ENCODE data around the gene ALG2. TPM values are rescaled to one million over a fixed set of nuclear protein-coding genes. Genes with fewer than 3 reads are reported as not detected.

The ALG2 gene
- total and polyA plus RNA-seq, 2 of the 13 experiments (the other 11 are each of a cell fraction or from before 2014, with no cell fraction given): 46.2 to 49.0 TPM

- TF ChIP-seq ZNF609 (CRISPR knock-in tag; IDR thresholded peaks at IDR 0.05; ENCODE audit: borderline replicate concordance) (0 out of 2 replicates have a peak, but pooled peaks have one; percentile 30), ZNF747 (CRISPR knock-in tag; IDR thresholded peaks at IDR 0.05; ENCODE audit: borderline replicate concordance) (no peak), ZNF75D (CRISPR knock-in tag; IDR thresholded peaks at IDR 0.05; ENCODE audit: borderline replicate concordance) (no peak), PHF21A (CRISPR knock-in tag; IDR thresholded peaks at IDR 0.05) (no peak), POGK (CRISPR knock-in tag; conservative IDR thresholded peaks at IDR 0.05) (no peak), HHEX (CRISPR knock-in tag; IDR thresholded peaks at IDR 0.05) (no peak), MAZ (IDR thresholded peaks at IDR 0.05; ENCODE audit: borderline replicate concordance, low read depth, low read length) (no peak), MAZ (CRISPR knock-in tag; IDR thresholded peaks at IDR 0.05; ENCODE audit: low read depth) (no peak), XRCC5 (optimal IDR thresholded peaks at IDR 0.05; ENCODE audit: low read length) (no peak), ZFP90 (CRISPR knock-in tag; IDR thresholded peaks at IDR 0.05; ENCODE audit: borderline replicate concordance) (no peak), ZFP36L1 (CRISPR knock-in tag; IDR thresholded peaks at IDR 0.05) (0 out of 2 replicates have a peak, but pooled peaks have one; percentile 0), ZNF83 (CRISPR knock-in tag; IDR thresholded peaks at IDR 0.05; ENCODE audit: borderline replicate concordance) (0 out of 2 replicates have a peak, but pooled peaks have one; percentile 8), ZNF280B (CRISPR knock-in tag; IDR thresholded peaks at IDR 0.05; ENCODE audit: borderline replicate concordance) (peak; percentile 13; the same call in 1 of the 2 replicates), HNRNPH1 (optimal IDR thresholded peaks at IDR 0.05; ENCODE audit: low read depth, low read length) (no peak), MYPOP (CRISPR knock-in tag; IDR thresholded peaks at IDR 0.05) (peak; percentile 65; the same call in 1 of the 2 replicates), ZNF691 (CRISPR knock-in tag; IDR thresholded peaks at IDR 0.05; ENCODE audit: borderline replicate concordance, low read depth) (0 out of 2 replicates have a peak, but pooled peaks have one; percentile 4), ZNF335 (CRISPR knock-in tag; IDR thresholded peaks at IDR 0.05) (no peak), ZNF749 (CRISPR knock-in tag; IDR thresholded peaks at IDR 0.05; ENCODE audit: borderline replicate concordance) (0 out of 2 replicates have a peak, but pooled peaks have one; percentile 4), ZBTB38 (CRISPR knock-in tag; IDR thresholded peaks at IDR 0.05) (no peak), CENPX (CRISPR knock-in tag; IDR thresholded peaks at IDR 0.05) (no peak)
Observed at GRCh38 chr9:99221266-99221620, 499 bp downstream of the ALG2 start (continued).

All from HepG2 (cell line).